PC-9 (cell line): ENCODE results near the gene CYB5R4. TPM values are rescaled to one million over a fixed set of nuclear protein-coding genes. Genes with fewer than 3 reads are reported as not detected.

ENCODE experiments used
- BruUV-seq: library from RNA; stranded (reverse); fragments of 400-500 nt; replicated peaks from 2 replicates; lab custom pipeline; 2021; lab: Mats Ljungman, UMichigan
- CTCF ChIA-PET: fragments of 300-600 bp; sonication (Branson Sonifier 250); formaldehyde crosslinking; loops from one replicate; lab custom pipeline; 2022; ENCODE audit warnings: antibody characterized with exemption; lab: Charles Lee
- POLR2A ChIA-PET: fragments of 300-600 bp; sonication (Branson Sonifier 250); formaldehyde crosslinking; loops from one replicate; lab custom pipeline; 2022; ENCODE audit warnings: antibody characterized with exemption; ENCODE audit not compliant: unreplicated experiment; lab: Charles Lee
- DNase-seq, 2 experiments: peaks; one replicate each; pipeline versions ENCODE4 v3.0.0 to v3.0.0-alpha.2; 2015 to 2022; ENCODE audit warnings: mixed read lengths in 1 of 2
- H2AFZ ChIP-seq: fragments of 200-600 bp; sonication (generic); 2 replicates; pipeline ENCODE4 v1.8.1; 2017; ENCODE audit warnings: antibody characterized with exemption
- H3F3A ChIP-seq: fragments of 200-600 bp; sonication (generic); 2 replicates; pipeline ENCODE4 v1.8.1; 2017; ENCODE audit warnings: antibody characterized with exemption, mild to moderate bottlenecking, low read depth; ENCODE audit not compliant: insufficient read depth
- H3K27ac ChIP-seq: fragments of 200-600 bp; sonication (generic); 2 replicates; pipeline ENCODE4 v1.6.1; 2016; ENCODE audit warnings: mixed run types
- H3K27me3 ChIP-seq: fragments of 200-600 bp; sonication (generic); 2 replicates; pipeline ENCODE4 v1.6.1; 2016; ENCODE audit warnings: low read depth, mixed run types; ENCODE audit not compliant: insufficient read depth
- H3K36me3 ChIP-seq: fragments of 200-600 bp; sonication (generic); 2 replicates; pipeline ENCODE4 v1.6.1; 2016; ENCODE audit warnings: low read depth, mixed run types
- H3K4me1 ChIP-seq: fragments of 200-600 bp; sonication (generic); replicated peaks from 2 replicates; pipeline ENCODE4 v1.6.1; 2016; ENCODE audit warnings: mixed run types; ENCODE audit not compliant: insufficient read depth
- H3K4me2 ChIP-seq: fragments of 200-600 bp; sonication (generic); 2 replicates; pipeline ENCODE4 v1.6.1; 2017; ENCODE audit warnings: mixed run types
- H3K4me3 ChIP-seq: fragments of 200-600 bp; sonication (generic); 2 replicates; pipeline ENCODE4 v1.6.1; 2016; ENCODE audit warnings: mixed run types
- H3K79me2 ChIP-seq: fragments of 200-600 bp; sonication (generic); 2 replicates; pipeline ENCODE4 v1.6.1; 2017; ENCODE audit warnings: low read depth, mixed run types
- H3K9me2 ChIP-seq: fragments of 200-600 bp; sonication (generic); 2 replicates; pipeline ENCODE4 v1.8.1; 2017; ENCODE audit warnings: mild to moderate bottlenecking; ENCODE audit not compliant: insufficient read depth
- H3K9me3 ChIP-seq: fragments of 200-600 bp; sonication (generic); 2 replicates; pipeline ENCODE4 v1.8.1; 2016; ENCODE audit warnings: low read depth; ENCODE audit not compliant: insufficient read depth
- H4K20me1 ChIP-seq: fragments of 200-600 bp; sonication (generic); 2 replicates; pipeline ENCODE4 v1.8.1; 2017; ENCODE audit not compliant: insufficient read depth
- EZH2 ChIP-seq: fragments of 200-600 bp; sonication (generic); IDR thresholded peaks from 2 replicates; pipeline ENCODE4 v1.8.0; 2017; ENCODE audit warnings: antibody characterized with exemption, low read depth
- intact Hi-C: fragments of 100-400 bp; cut with micrococcal nuclease; formaldehyde crosslinking; loops from one replicate; pipeline ENCODE4 v1.10.0; 2022; ENCODE audit not compliant: unreplicated experiment
- total RNA-seq: library from RNA; stranded (reverse); gene quantifications from 2 replicates; pipeline ENCODE4 v1.2.3, GENCODE V29; 2021
- TF ChIP-seq, protein P1 (sequence below): fragments of 200-600 bp; sonication (generic); conservative IDR thresholded peaks from 2 replicates; pipeline ENCODE4 v1.6.1; 2017; ENCODE audit warnings: mixed run types, antibody characterized with exemption, mild to moderate bottlenecking, moderate library complexity

The CYB5R4 gene
- total RNA-seq, 1 experiment from 2014 or later, result 22.7 TPM

DNA sequence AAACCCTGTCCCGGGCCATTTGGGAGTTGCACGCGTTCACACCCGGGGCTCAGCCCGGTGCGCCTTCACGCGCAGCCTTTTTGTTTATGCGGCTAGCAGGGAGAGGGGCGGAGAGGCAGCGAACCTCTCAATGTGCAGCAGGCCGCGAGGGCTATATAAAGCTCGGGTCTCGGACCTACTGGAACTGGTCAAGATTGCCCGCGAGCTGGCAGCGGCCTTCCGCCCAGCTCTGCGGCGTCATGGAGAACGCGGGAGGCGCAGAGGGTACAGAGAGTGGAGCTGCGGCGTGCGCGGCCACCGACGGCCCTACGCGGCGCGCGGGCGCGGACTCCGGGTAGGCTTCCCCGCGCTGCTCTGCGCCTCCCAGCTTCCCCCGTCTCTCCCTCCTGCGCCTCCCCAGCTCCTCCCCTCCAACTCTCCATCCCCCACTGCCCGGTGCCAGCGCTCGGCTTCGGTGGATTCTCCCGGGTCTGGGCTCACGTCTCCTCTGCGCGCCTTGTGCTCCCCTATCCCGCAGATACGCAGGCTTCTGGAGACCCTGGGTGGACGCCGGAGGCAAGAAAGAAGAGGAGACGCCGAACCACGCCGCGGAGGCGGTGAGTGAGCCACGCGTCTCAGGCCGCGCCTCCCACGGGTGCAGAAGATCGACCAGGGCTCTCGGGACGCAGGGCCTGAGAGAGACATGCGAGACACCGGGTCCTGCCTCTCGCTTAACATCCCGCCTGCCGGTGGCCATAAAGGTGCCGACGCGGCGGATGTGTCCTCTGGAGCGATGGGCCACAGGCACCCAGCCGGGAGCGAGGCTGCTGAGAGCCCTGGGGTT lies 6.1 kb upstream of the CYB5R4 start, which contains the start of gene RIPPLY2:
Gene RIPPLY2, plus strand, starts transcription at position 183 of the 823 bp plus-strand sequence. Its CDS starts 57 bp downstream, at position 240.
- ChIA-PET CTCF (no interaction called here), POLR2A (no interaction called here)
- no peak within 1 kb of the TSS for H3K4me3 ChIP-seq
- no peak within 1 kb of the TSS for H3K4me2 ChIP-seq
- H3K27me3 ChIP-seq, result no peaks in the 10 kb centered on the region
- no peaks in the 10 kb centered on the region for H3K9me3 ChIP-seq
- no peak within 1 kb of the TSS for H2AFZ ChIP-seq
- no peaks in the 10 kb centered on the region for H3K36me3 ChIP-seq
- intact Hi-C loops, result no loop called here
- no peaks in the 10 kb centered on the region for H3F3A ChIP-seq
- DNase-seq, result no peak
- no TSS peak for BruUV-seq
- H3K4me1 ChIP-seq, result no peaks in the 10 kb centered on the region
- H3K9me2 ChIP-seq, result no peaks in the 10 kb centered on the region
- H3K27ac ChIP-seq, result no peak within 1 kb of the TSS
- no peaks in the 10 kb centered on the region for H4K20me1 ChIP-seq
- TF ChIP-seq, protein P1, sequence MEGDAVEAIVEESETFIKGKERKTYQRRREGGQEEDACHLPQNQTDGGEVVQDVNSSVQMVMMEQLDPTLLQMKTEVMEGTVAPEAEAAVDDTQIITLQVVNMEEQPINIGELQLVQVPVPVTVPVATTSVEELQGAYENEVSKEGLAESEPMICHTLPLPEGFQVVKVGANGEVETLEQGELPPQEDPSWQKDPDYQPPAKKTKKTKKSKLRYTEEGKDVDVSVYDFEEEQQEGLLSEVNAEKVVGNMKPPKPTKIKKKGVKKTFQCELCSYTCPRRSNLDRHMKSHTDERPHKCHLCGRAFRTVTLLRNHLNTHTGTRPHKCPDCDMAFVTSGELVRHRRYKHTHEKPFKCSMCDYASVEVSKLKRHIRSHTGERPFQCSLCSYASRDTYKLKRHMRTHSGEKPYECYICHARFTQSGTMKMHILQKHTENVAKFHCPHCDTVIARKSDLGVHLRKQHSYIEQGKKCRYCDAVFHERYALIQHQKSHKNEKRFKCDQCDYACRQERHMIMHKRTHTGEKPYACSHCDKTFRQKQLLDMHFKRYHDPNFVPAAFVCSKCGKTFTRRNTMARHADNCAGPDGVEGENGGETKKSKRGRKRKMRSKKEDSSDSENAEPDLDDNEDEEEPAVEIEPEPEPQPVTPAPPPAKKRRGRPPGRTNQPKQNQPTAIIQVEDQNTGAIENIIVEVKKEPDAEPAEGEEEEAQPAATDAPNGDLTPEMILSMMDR, result no peak
- no peak for TF ChIP-seq EZH2
- no peaks in the 10 kb centered on the region for H3K79me2 ChIP-seq

DNA sequence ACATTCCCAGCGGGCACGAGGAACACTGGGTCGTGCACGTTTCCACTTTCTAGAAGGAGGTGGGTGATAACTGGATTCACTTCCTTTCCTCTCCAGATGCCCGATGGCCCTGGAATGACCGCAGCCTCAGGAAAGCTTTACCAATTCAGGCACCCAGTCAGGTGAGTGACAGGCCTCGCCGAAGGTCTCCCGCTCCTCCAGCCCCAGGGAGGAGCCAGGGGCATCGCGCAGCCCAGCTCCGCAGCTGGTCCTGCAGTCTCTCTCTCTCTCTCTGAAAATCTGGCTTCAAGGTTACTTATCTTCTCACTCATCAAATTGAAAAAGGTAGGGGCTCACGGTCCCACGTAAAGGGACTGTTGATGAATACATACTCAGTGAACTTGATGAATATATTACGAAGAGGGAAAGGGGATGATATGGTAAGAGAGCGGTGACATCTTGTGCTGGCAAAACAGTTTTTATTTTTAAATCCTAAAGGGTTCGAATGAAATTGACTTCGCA lies 5.4 kb upstream of the CYB5R4 start:
- Histone ChIP-seq H3F3A (peaks cover 2% of the 10 kb centered on the region; the same call in 1 of the 2 replicates), H3K79me2 (no peaks in the 10 kb centered on the region), H4K20me1 (no peaks in the 10 kb centered on the region), H3K4me3 (no peak overlapping the region), H2AFZ (no peak overlapping the region), H3K9me2 (no peaks in the 10 kb centered on the region), H3K27ac (no peak overlapping the region), H3K36me3 (no peaks in the 10 kb centered on the region), H3K9me3 (no peaks in the 10 kb centered on the region), H3K4me2 (no peak overlapping the region), H3K27me3 (no peaks in the 10 kb centered on the region), H3K4me1 (0 out of 2 replicates have a peak, but pooled peaks cover 5% of the 10 kb centered on the region)
- POLR2A ChIA-PET, result no interaction called here
- intact Hi-C loops, result no loop called here
- CTCF ChIA-PET, result no interaction called here
- no TSS peak for BruUV-seq
- no peak for DNase-seq
- TF ChIP-seq, protein P1, result no peak
- TF ChIP-seq EZH2, result no peak

DNA sequence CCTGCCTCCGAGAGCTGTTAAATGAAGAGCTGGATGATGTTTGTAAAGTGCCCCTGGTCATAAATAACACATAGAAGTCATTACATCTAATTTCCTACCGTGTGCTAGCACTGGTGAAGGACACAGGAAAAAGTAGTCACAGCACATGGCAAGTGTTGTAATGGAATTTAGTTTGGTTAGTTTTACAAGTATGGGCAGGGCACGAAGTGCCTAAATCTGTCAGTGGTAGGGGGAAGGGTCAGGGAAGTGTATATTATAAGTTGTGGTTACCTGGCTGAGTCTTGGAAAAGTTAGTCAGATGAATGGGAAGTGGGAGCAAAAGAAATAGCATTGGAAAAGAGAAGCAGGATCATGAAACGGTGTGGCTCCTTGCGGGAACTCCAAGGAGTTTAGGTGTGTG lies 4.7 kb upstream of the CYB5R4 start:
- Histone ChIP-seq H3K4me2 (no peak overlapping the region; the same call in 1 of the 2 replicates), H4K20me1 (no peaks in the 10 kb centered on the region), H3K9me2 (no peaks in the 10 kb centered on the region), H3K36me3 (no peaks in the 10 kb centered on the region), H3K4me3 (no peak overlapping the region), H2AFZ (no peak overlapping the region), H3K27me3 (no peaks in the 10 kb centered on the region), H3K9me3 (no peaks in the 10 kb centered on the region), H3F3A (peaks cover 4% of the 10 kb centered on the region; the same call in 1 of the 2 replicates), H3K27ac (no peak overlapping the region), H3K4me1 (0 out of 2 replicates have a peak, but pooled peaks cover 6% of the 10 kb centered on the region), H3K79me2 (peaks cover under 1% of the 10 kb centered on the region; the same call in 1 of the 2 replicates)
- BruUV-seq, result no TSS peak
- ChIA-PET CTCF (no interaction called here), POLR2A (no interaction called here)
- no peak for TF ChIP-seq EZH2
- TF ChIP-seq, protein P1, result no peak
- no peak for DNase-seq
- intact Hi-C loops, result loop anchor here (5.0 kb wide), 1 partner anchor 37 kb away; no protein-coding TSS in a partner anchor
